Activated CD8-positive, alpha-beta memory T cell treated with anti-CD3 and anti-CD28 coated beads for 36 hours (primary cell): ENCODE measurements around the gene CYP19A1. TPM values are rescaled to one million over a fixed set of nuclear protein-coding genes. Genes with fewer than 3 reads are reported as not detected.
"Not testable (repeated sequence)": the region's sequence is repeated elsewhere in the genome, so short reads cannot be mapped to it uniquely, and the experiment has no call there.

Experiments used
- CTCF ChIA-PET: fragments of 350-600 bp; sonication (Branson Sonifier 250); formaldehyde crosslinking; loops from one replicate; lab custom pipeline; 2021; ENCODE audit warnings: antibody characterized with exemption; lab: Charles Lee
- POLR2A ChIA-PET: fragments of 350-600 bp; sonication (Branson Sonifier 250); formaldehyde crosslinking; loops from one replicate; lab custom pipeline; 2021; ENCODE audit warnings: antibody characterized with exemption; lab: Charles Lee
- total RNA-seq, 2 experiments: library from RNA; stranded (reverse); gene quantifications; one replicate each; pipeline ENCODE4 v1.2.3, GENCODE V29; 2021

Gene CYP19A1
- total RNA-seq, 2 experiments from 2014 or later: not detected

GRCh38 chr15:51195459-51195858 lies 142.9 kb downstream of the CYP19A1 start:
- ChIA-PET POLR2A (no interaction called here), CTCF (no interaction called here)

- ChIA-PET CTCF (interaction anchor here (0.7 to 3.5 kb wide), 3 partner anchors 31 to 856 kb away, joined by 3 to 17 read pairs (median 4); no protein-coding TSS in a partner anchor), POLR2A (no interaction called here)
Observed at GRCh38 chr15:51193979-51194378, 144.4 kb downstream of the CYP19A1 start.

GRCh38 chr15:51193526-51193925 lies 144.9 kb downstream of the CYP19A1 start:
- ChIA-PET CTCF (interaction anchor here (0.8 to 3.5 kb wide), 4 partner anchors 10 to 306 kb away, joined by 3 to 17 read pairs (median 4); no protein-coding TSS in a partner anchor), POLR2A (no interaction called here)

GRCh38 chr15:51192521-51193280 lies 145.7 kb downstream of the CYP19A1 start:
- ChIA-PET CTCF (interaction anchor here (0.8 to 3.5 kb wide), 6 partner anchors 9 to 307 kb away, joined by 3 to 17 read pairs (median 4); no protein-coding TSS in a partner anchor), POLR2A (no interaction called here)

GRCh38 chr15:51191766-51192165 lies 146.6 kb downstream of the CYP19A1 start:
- CTCF ChIA-PET: interaction anchor here (0.8 to 3.5 kb wide), 3 partner anchors 8 to 49 kb away, joined by 3 to 17 read pairs (median 5); no protein-coding TSS in a partner anchor
- POLR2A ChIA-PET: no interaction called here

GRCh38 chr15:51191072-51191670 lies 147.2 kb downstream of the CYP19A1 start:
- ChIA-PET POLR2A (no interaction called here), CTCF (interaction anchor here (3.5 kb wide), 1 partner anchor 28 kb away, joined by 17 read pairs; no protein-coding TSS in a partner anchor)

- ChIA-PET POLR2A (no interaction called here), CTCF (interaction anchor here (3.5 kb wide), 1 partner anchor 27 kb away, joined by 17 read pairs; no protein-coding TSS in a partner anchor)
Observed at GRCh38 chr15:51190424-51191068, 147.8 kb downstream of the CYP19A1 start.

- ChIA-PET POLR2A (no interaction called here), CTCF (no interaction called here)
Observed at GRCh38 chr15:51189669-51190385, 148.6 kb downstream of the CYP19A1 start.

- POLR2A ChIA-PET, CTCF ChIA-PET: not testable (repeated sequence)
Observed at GRCh38 chr15:51188791-51189190, 149.6 kb downstream of the CYP19A1 start.

GRCh38 chr15:51186891-51187290 lies 151.5 kb downstream of the CYP19A1 start:
- ChIA-PET POLR2A (no interaction called here), CTCF (no interaction called here)

GRCh38 chr15:51186181-51186705 lies 152.2 kb downstream of the CYP19A1 start:
- ChIA-PET POLR2A (no interaction called here), CTCF (no interaction called here)

GRCh38 chr15:51185213-51186159 lies 152.9 kb downstream of the CYP19A1 start:
- CTCF ChIA-PET: no interaction called here
- POLR2A ChIA-PET: no interaction called here

GRCh38 chr15:51184627-51185026 lies 153.8 kb downstream of the CYP19A1 start:
- POLR2A ChIA-PET: no interaction called here
- CTCF ChIA-PET: interaction anchor here (1.6 kb wide), 1 partner anchor 8 kb away, joined by 5 read pairs; no protein-coding TSS in a partner anchor

- CTCF ChIA-PET: interaction anchor here (1.6 kb wide), 1 partner anchor 10 kb away, joined by 5 read pairs; no protein-coding TSS in a partner anchor
- POLR2A ChIA-PET: no interaction called here
Observed at GRCh38 chr15:51183076-51183475, 155.3 kb downstream of the CYP19A1 start.

- ChIA-PET CTCF (no interaction called here), POLR2A (no interaction called here)
Observed at GRCh38 chr15:51181905-51182304, 156.5 kb downstream of the CYP19A1 start.

- ChIA-PET POLR2A (no interaction called here), CTCF (no interaction called here)
Observed at GRCh38 chr15:51181221-51181620, 157.2 kb downstream of the CYP19A1 start.

GRCh38 chr15:51180534-51180933 lies 157.9 kb downstream of the CYP19A1 start:
- POLR2A ChIA-PET: no interaction called here
- CTCF ChIA-PET: no interaction called here

GRCh38 chr15:51180011-51180410 lies 158.4 kb downstream of the CYP19A1 start:
- ChIA-PET CTCF (no interaction called here), POLR2A (no interaction called here)
